Lung (tissue), 12 donors: ENCODE results near the gene CALR3. TPM values are rescaled to one million over a fixed set of nuclear protein-coding genes. Genes with fewer than 3 reads are reported as not detected.

Experiments
- ATAC-seq: fragments of 200-7000 bp; cut with Tn5 transposase; one replicate; pipeline ENCODE4 v1.9.1; 2020; ENCODE audit warnings: moderate number of reproducible peaks; ENCODE audit not compliant: insufficient read depth, low FRiP score
- DNase-seq, 3 donors: peaks; one replicate each; pipeline ENCODE4 v3.0.0-alpha.2; 2013 to 2017
- H3K27ac ChIP-seq, 2 donors: one replicate each; pipeline ENCODE4 v1.5.1; 2013; ENCODE audit warnings: mild to moderate bottlenecking in 2 of 2, moderate library complexity in 2 of 2, control low read depth in 1 of 2, inconsistent platforms in 1 of 2, low read depth in 1 of 2, low read length in 1 of 2
- H3K27me3 ChIP-seq, 3 donors: one replicate each; pipeline ENCODE4 v1.5.1; 2013; ENCODE audit warnings: low read length in 2 of 3; ENCODE audit not compliant: control insufficient read depth in 3 of 3, insufficient read depth in 3 of 3
- H3K36me3 ChIP-seq, 4 donors: one replicate each; pipeline ENCODE4 v1.5.1; 2013; ENCODE audit warnings: low read length in 4 of 4, mild to moderate bottlenecking in 1 of 4, moderate library complexity in 1 of 4; ENCODE audit not compliant: control insufficient read depth in 4 of 4, insufficient read depth in 4 of 4
- H3K4me1 ChIP-seq, 5 donors: one replicate each; pipeline ENCODE4 v1.5.1; 2013; ENCODE audit warnings: low read length in 5 of 5, mild to moderate bottlenecking in 2 of 5, moderate library complexity in 1 of 5; ENCODE audit not compliant: control insufficient read depth in 5 of 5, insufficient read depth in 5 of 5
- H3K4me3 ChIP-seq: one replicate; pipeline ENCODE4 v1.5.1; 2013; ENCODE audit warnings: mild to moderate bottlenecking, control low read depth, moderate library complexity
- H3K9ac ChIP-seq, 2 donors: one replicate each; pipeline ENCODE4 v1.5.1; 2013; ENCODE audit warnings: low read length in 2 of 2, control low read depth in 1 of 2; ENCODE audit not compliant: insufficient read depth in 1 of 2
- H3K9me3 ChIP-seq, 4 donors: one replicate each; pipeline ENCODE4 v1.5.1; 2013; ENCODE audit warnings: low read length in 3 of 4, mild to moderate bottlenecking in 1 of 4, moderate library complexity in 1 of 4; ENCODE audit not compliant: control insufficient read depth in 4 of 4, insufficient read depth in 3 of 4
- WGBS, 2 donors: extraction: QIAGEN DNeasy Blood & Tissue Kit; methylation state at CpG; one replicate each; pipeline ENCODE4 v1.1.7; 2013; 5-methylcytosine and 5-hydroxymethylcytosine counted together
- polyA plus RNA-seq, 2 donors: library from polyadenylated mRNA; stranded (reverse); fragments of 200-250 nt; gene quantifications; one replicate each; pipeline ENCODE4 v1.2.1, GENCODE V29; 2013
- total RNA-seq, 2 donors: library from RNA; depleted of rRNA in 1 of 2; stranded (reverse); fragments of >200 nt in 1 of 2; gene quantifications; one replicate each; pipeline ENCODE4 v1.2.1, GENCODE V29; 2014 to 2021
- TF ChIP-seq, protein P1 (sequence below): IDR thresholded peaks from 2 replicates; pipeline ENCODE4 v1.5.1; 2012; ENCODE audit warnings: mild to moderate bottlenecking; ENCODE audit errors: control extremely low read depth, extremely low read depth
- donor health status: control.
- donor health status: control.
- donor health status: Bipolar disorder and iron deficiency.
- donor health status: healthy.
- donor health status: DM: yes; HTN: yes; CAD: no.

Gene CALR3
- total and polyA plus RNA-seq, 4 donors, result 0.07 TPM; not detected in 3

DNA sequence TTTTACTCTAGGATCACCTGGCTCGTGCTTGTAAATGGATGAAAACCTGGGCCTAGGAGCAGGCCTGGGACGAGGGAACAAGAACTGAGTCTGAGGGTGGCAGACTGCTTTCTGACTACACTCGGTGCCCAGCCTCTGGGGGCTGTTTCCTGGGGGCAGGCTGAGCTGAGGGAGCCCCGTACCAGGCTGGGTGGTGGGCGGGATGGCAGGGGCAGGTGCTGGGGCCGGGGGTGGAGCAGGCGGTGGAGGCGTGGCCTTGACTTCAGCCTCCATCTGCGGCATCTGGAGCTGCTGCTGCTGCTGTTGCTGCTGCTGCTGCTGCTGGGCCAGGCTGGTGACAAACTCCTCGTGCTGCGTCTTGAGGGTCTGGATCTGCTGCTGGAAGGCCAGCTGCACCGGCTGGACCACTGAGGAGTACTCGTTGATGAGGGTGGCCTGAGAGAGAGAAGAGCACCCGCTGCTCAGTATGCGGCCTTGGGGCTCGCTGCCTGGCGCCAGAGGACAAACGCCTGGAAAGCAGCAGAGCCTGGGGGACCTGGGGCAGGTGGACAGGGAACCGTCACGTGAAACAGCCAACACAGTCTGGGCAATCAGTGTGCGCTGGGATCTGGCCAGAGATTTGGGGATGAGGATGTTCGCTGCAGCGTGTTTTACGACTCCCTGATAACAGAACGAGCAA is 33.6 kb upstream of the CALR3 start:
- H3K27me3 ChIP-seq, result no peaks in the 10 kb centered on the region
- peaks cover 25 to 84% (median 50%) of the 10 kb centered on the region in 4 donors for H3K36me3 ChIP-seq
- ATAC-seq, result no peak
- no peak overlapping the region for H3K27ac ChIP-seq
- no peak overlapping the region for H3K4me3 ChIP-seq
- H3K9me3 ChIP-seq, result no peaks in the 10 kb centered on the region
- H3K4me1 ChIP-seq, result no peaks in the 10 kb centered on the region
- no peak for DNase-seq
- 92 to 93% methylated on average over 25 of the region's 25 CpGs for WGBS, 2 donors
- TF ChIP-seq, protein P1, sequence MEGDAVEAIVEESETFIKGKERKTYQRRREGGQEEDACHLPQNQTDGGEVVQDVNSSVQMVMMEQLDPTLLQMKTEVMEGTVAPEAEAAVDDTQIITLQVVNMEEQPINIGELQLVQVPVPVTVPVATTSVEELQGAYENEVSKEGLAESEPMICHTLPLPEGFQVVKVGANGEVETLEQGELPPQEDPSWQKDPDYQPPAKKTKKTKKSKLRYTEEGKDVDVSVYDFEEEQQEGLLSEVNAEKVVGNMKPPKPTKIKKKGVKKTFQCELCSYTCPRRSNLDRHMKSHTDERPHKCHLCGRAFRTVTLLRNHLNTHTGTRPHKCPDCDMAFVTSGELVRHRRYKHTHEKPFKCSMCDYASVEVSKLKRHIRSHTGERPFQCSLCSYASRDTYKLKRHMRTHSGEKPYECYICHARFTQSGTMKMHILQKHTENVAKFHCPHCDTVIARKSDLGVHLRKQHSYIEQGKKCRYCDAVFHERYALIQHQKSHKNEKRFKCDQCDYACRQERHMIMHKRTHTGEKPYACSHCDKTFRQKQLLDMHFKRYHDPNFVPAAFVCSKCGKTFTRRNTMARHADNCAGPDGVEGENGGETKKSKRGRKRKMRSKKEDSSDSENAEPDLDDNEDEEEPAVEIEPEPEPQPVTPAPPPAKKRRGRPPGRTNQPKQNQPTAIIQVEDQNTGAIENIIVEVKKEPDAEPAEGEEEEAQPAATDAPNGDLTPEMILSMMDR, result no peak
- H3K9ac ChIP-seq, result no peak overlapping the region

DNA sequence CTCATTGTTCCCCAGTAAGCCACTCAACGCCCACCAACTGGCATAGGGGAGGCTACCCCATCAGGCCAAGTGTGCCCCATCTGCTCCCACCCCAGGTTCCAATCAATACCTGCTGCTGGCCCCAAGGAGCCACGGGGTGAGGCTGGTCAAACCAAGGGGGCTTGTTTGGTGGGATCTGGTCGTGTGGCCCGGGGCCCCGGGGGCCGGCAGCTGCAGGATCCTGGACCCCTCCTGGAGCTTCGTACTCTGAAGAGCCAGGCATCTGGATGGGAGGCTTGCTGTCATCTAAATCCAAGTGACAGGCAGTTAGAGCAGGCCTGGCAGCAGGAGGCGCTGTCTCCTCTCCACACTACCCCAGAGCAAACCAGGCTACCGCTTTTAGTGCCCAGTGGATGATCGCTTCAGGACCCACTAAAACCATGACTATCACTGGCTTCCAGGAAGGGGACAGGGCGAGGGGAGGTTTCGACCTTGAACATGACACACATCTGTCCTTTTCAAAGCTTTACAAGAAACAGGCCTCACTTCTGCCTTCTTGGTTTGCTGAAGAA is 32.1 kb upstream of the CALR3 start:
- TF ChIP-seq, protein P1, result no peak
- peaks cover 27 to 86% (median 48%) of the 10 kb centered on the region in 4 donors for H3K36me3 ChIP-seq
- 94 to 95% methylated on average over 12 of the region's 12 CpGs for WGBS, 2 donors

DNA sequence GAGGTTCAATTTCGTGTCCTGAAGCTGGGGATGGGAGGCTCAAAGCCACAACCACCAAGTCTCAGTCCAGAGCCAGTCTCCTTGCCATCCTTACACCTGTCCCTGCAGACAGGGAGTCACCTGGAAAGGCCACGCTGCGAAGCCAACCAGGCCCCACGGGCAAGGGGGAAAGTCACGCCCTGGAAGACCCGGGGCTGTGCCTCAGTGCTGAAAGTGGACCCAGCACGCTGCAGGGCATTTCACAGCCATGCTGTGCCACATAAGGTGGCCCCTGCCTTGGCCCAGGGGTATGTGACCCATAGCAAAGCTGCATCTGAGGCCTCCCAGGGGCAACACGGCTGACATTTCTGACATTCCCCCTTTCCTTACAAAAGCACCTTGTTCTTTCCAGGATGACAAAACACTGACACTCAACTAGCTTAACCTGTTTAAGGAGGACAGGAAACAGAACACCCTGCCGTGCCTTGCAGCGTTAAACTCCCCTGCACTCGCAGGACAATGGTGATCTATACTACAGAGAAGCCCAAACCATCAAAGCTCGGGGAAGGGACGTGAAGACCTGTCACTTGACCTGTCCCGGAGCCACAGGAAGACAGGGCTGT is 31.5 kb upstream of the CALR3 start:
- WGBS, 2 donors, result 83 to 87% methylated on average over 14 of the region's 14 CpGs
- Histone ChIP-seq H3K4me3 (no peak overlapping the region), H3K4me1 (no peaks in the 10 kb centered on the region), H3K36me3 (peaks cover 25 to 86% (median 44%) of the 10 kb centered on the region in 4 donors), H3K27ac (no peak overlapping the region), H3K9me3 (no peaks in the 10 kb centered on the region), H3K27me3 (no peaks in the 10 kb centered on the region), H3K9ac (no peak overlapping the region)
- ATAC-seq, result no peak
- DNase-seq, result no peak
- TF ChIP-seq, protein P1, result no peak

More for the DNA sequence above, 32.1 kb upstream of the CALR3 start:
- Histone ChIP-seq H3K4me3 (no peak overlapping the region), H3K4me1 (no peaks in the 10 kb centered on the region), H3K9ac (no peak overlapping the region), H3K27ac (no peak overlapping the region), H3K27me3 (no peaks in the 10 kb centered on the region), H3K9me3 (no peaks in the 10 kb centered on the region)
- DNase-seq (no peak), ATAC-seq (no peak)
